ENCODE data around the gene KCTD19. TPM values are rescaled to one million over a fixed set of nuclear protein-coding genes. Genes with fewer than 3 reads are reported as not detected.

The KCTD19 gene
- total RNA-seq, 2 donors from 2014 or later: 1.2 to 1.3 TPM

DNA sequence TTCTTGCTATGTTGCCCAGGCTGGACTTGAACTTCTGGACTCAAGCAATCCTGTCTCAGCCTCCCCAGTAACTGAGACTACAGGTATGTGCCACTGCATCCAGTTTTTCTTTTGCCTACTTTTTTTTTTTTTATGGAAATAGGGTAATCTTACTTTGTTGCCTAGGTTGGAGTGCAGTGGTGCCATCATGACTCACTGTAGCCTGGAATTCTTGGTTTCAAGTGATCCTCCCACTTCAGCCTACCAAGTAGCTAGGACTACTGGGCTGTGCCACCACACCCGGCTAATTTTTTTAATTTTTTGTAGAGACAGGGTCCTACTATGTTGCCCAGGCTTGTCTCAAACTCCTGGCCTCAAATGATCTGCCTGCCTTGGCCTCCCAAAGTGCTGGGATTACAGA is 10.1 kb upstream of the KCTD19 start:
- no peak for DNase-seq
- TF ChIP-seq, protein P1, sequence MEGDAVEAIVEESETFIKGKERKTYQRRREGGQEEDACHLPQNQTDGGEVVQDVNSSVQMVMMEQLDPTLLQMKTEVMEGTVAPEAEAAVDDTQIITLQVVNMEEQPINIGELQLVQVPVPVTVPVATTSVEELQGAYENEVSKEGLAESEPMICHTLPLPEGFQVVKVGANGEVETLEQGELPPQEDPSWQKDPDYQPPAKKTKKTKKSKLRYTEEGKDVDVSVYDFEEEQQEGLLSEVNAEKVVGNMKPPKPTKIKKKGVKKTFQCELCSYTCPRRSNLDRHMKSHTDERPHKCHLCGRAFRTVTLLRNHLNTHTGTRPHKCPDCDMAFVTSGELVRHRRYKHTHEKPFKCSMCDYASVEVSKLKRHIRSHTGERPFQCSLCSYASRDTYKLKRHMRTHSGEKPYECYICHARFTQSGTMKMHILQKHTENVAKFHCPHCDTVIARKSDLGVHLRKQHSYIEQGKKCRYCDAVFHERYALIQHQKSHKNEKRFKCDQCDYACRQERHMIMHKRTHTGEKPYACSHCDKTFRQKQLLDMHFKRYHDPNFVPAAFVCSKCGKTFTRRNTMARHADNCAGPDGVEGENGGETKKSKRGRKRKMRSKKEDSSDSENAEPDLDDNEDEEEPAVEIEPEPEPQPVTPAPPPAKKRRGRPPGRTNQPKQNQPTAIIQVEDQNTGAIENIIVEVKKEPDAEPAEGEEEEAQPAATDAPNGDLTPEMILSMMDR (conservative IDR thresholded peaks at IDR 0.05): no peak
- Histone ChIP-seq H3K36me3 (ENCODE audit: control insufficient read depth, insufficient read depth, low read length) (no peaks in the 10 kb centered on the region), H3K27ac (ENCODE audit: low read depth, low read length) (no peak overlapping the region), H3K9me3 (ENCODE audit: control insufficient read depth, low read length) (no peaks in the 10 kb centered on the region), H3K9ac (ENCODE audit: extremely low read depth, low read length, poor library complexity, severe bottlenecking) (no peak overlapping the region), H3K4me3 (ENCODE audit: low read length) (no peak overlapping the region), H3K27me3 (ENCODE audit: control insufficient read depth, insufficient read depth, low read length, poor library complexity, severe bottlenecking) (no peaks in the 10 kb centered on the region), H3K4me1 (ENCODE audit: control insufficient read depth, insufficient read depth, low read length) (no peaks in the 10 kb centered on the region)
- Mint-ChIP-seq H3K4me3 (no peak overlapping the region), H3K4me1 (no peaks in the 10 kb centered on the region), H3K9me3 (peaks cover 24% of the 10 kb centered on the region), H3K36me3 (ENCODE audit: low read depth) (no peaks in the 10 kb centered on the region), H3K27me3 (ENCODE audit: insufficient read depth) (peaks cover 4% of the 10 kb centered on the region), H3K27ac (no peak overlapping the region)
- 100% methylated on average over 1 of the region's 1 CpG for WGBS, 2 experiments (ENCODE audit: insufficient coverage in 1 of 2, insufficient read length in 1 of 2)

DNA sequence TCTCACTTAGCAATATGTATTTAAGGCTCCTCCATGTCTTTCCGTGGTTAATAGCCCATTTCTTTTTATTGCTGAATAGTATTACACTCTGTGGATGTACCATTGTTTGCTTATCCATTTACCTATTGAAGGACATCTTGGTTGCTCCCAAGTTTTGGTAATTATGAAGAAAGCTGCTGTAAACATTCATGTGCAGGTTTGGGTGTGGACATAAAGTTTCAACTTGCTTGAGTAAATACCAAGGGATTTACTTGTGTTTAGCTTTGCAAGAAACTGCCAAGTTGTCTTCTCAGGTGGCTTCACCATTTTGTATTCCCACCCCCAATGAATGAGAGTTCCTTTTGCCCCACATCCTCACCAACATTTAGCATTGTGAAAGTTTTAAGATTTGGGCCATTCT is 9.6 kb upstream of the KCTD19 start:
- Mint-ChIP-seq H3K27me3 (ENCODE audit: insufficient read depth) (peaks cover 4% of the 10 kb centered on the region), H3K36me3 (ENCODE audit: low read depth) (no peaks in the 10 kb centered on the region), H3K4me1 (no peaks in the 10 kb centered on the region), H3K9me3 (peaks cover 24% of the 10 kb centered on the region), H3K4me3 (no peak overlapping the region), H3K27ac (no peak overlapping the region)
- Histone ChIP-seq H3K36me3 (ENCODE audit: control insufficient read depth, insufficient read depth, low read length) (no peaks in the 10 kb centered on the region), H3K9me3 (ENCODE audit: control insufficient read depth, low read length) (no peaks in the 10 kb centered on the region), H3K4me3 (ENCODE audit: low read length) (no peak overlapping the region), H3K4me1 (ENCODE audit: control insufficient read depth, insufficient read depth, low read length) (no peaks in the 10 kb centered on the region), H3K27me3 (ENCODE audit: control insufficient read depth, insufficient read depth, low read length, poor library complexity, severe bottlenecking) (no peaks in the 10 kb centered on the region), H3K27ac (ENCODE audit: low read depth, low read length) (no peak overlapping the region), H3K9ac (ENCODE audit: extremely low read depth, low read length, poor library complexity, severe bottlenecking) (no peak overlapping the region)
- no peak for DNase-seq
- 100% methylated on average over 1 of the region's 1 CpG; no CpG with 5 or more reads in 1 of the 2 experiments for WGBS, 2 experiments (ENCODE audit: insufficient coverage in 1 of 2, insufficient read length in 1 of 2)
- TF ChIP-seq, protein P1 (conservative IDR thresholded peaks at IDR 0.05): no peak

DNA sequence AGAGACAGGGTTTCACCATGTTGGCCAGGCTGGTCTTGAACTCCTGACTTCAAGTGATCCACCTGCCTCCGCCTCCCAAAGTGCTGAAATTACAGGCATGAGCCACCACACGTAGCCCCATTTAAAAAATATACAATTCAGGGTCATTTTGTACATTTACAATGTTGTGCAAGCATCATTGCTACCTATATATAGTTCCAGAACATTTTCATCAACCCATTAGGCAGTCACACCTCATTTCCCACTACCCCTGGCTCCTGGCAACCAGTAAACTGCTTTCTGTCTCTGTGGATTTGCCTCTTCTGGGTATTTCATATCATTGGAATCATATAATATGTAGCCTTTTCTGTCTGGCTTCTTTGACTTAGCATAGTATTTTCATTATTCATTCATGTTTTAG is 6.8 kb upstream of the KCTD19 start:
- Mint-ChIP-seq H3K27ac (no peak overlapping the region), H3K4me1 (no peaks in the 10 kb centered on the region), H3K36me3 (ENCODE audit: low read depth) (no peaks in the 10 kb centered on the region), H3K9me3 (peaks cover 24% of the 10 kb centered on the region), H3K27me3 (ENCODE audit: insufficient read depth) (peaks cover 7% of the 10 kb centered on the region), H3K4me3 (no peak overlapping the region)
- Histone ChIP-seq H3K9me3 (ENCODE audit: control insufficient read depth, low read length) (no peaks in the 10 kb centered on the region), H3K36me3 (ENCODE audit: control insufficient read depth, insufficient read depth, low read length) (no peaks in the 10 kb centered on the region), H3K4me3 (ENCODE audit: low read length) (no peak overlapping the region), H3K27me3 (ENCODE audit: control insufficient read depth, insufficient read depth, low read length, poor library complexity, severe bottlenecking) (no peaks in the 10 kb centered on the region), H3K27ac (ENCODE audit: low read depth, low read length) (no peak overlapping the region), H3K4me1 (ENCODE audit: control insufficient read depth, insufficient read depth, low read length) (no peaks in the 10 kb centered on the region), H3K9ac (ENCODE audit: extremely low read depth, low read length, poor library complexity, severe bottlenecking) (no peak overlapping the region)
- TF ChIP-seq, protein P1 (conservative IDR thresholded peaks at IDR 0.05): no peak
- WGBS, 2 experiments (ENCODE audit: insufficient coverage in 1 of 2, insufficient read length in 1 of 2): 61 to 74% methylated on average over 2 of the region's 2 CpGs
- no peak for DNase-seq

Data from endodermal cell (in vitro differentiated cells).